Ovary (tissue), 3 donors: Measurements from ENCODE around the gene ARL6IP4.

Experiments
- CTCF ChIP-seq, 3 donors: fragments of 450-650 bp in 2 of 3; fragments of 200-600 bp in 1 of 3; IDR thresholded peaks; one replicate each; pipeline versions ENCODE4 v1.5.1 to v1.8.0; 2016 to 2022; ENCODE audit warnings: antibody characterized with exemption in 3 of 3, mild to moderate bottlenecking in 1 of 3
- POLR2A ChIP-seq: fragments of 450-650 bp; IDR thresholded peaks from one replicate; pipeline ENCODE4 v1.6.1; 2017; ENCODE audit warnings: antibody characterized with exemption, mild to moderate bottlenecking, moderate library complexity
- donor health status: DM: no; HTN: no; CAD: no.

GRCh38 chr12:122987086-122987951, 6.8 kb downstream of the ARL6IP4 start:
- TF ChIP-seq POLR2A (no peak), CTCF (IDR thresholded peaks at IDR 0.05) (no peak)
